IMR-90 (cell line): Measurements from ENCODE around the gene DMD. TPM values are rescaled to one million over a fixed set of nuclear protein-coding genes. Genes with fewer than 3 reads are reported as not detected.

Experiments
- ATAC-seq: fragments of 200-7000 bp; cut with Tn5 transposase; 2 replicates; pipeline ENCODE4 v1.9.1; 2020; ENCODE audit warnings: low read depth, mild to moderate bottlenecking, moderate library complexity
- BruUV-seq: library from RNA; stranded (reverse); fragments of 400-500 nt; replicated peaks from 2 replicates; lab custom pipeline; 2021; lab: Mats Ljungman, UMichigan
- CTCF ChIA-PET: fragments of 300-600 bp; formaldehyde crosslinking; extraction: SDS; loops from one replicate; lab custom pipeline; 2021; ENCODE audit warnings: antibody characterized with exemption; lab: Yijun Ruan, JAX
- POLR2A ChIA-PET: fragments of 300-600 bp; sonication (Branson Sonifier 250); formaldehyde crosslinking; loops from one replicate; lab custom pipeline; 2022; ENCODE audit warnings: antibody characterized with exemption; ENCODE audit not compliant: unreplicated experiment; lab: Charles Lee
- DNase-seq: peaks from one replicate; pipeline ENCODE4 v3.0.0; 2013
- H2AFZ ChIP-seq: replicated peaks from 2 replicates; pipeline ENCODE3; 2013; ENCODE audit warnings: low read length, mild to moderate bottlenecking; ENCODE audit not compliant: poor library complexity
- H2AK5ac ChIP-seq: 2 replicates; pipeline ENCODE4 v1.6.1; 2013; ENCODE audit warnings: low read depth, low read length, inconsistent platforms
- H2AK9ac ChIP-seq: replicated peaks from 2 replicates; pipeline ENCODE3; 2013; ENCODE audit warnings: mild to moderate bottlenecking, low read depth, low read length, moderate library complexity; ENCODE audit not compliant: poor library complexity
- H2BK120ac ChIP-seq: 2 replicates; pipeline ENCODE4 v1.6.1; 2013; ENCODE audit warnings: low read depth, low read length, inconsistent platforms
- H2BK15ac ChIP-seq: 3 replicates; pipeline ENCODE4 v1.6.1; 2013; ENCODE audit warnings: low read depth, low read length, inconsistent platforms
- H2BK20ac ChIP-seq: 2 replicates; pipeline ENCODE4 v1.6.1; 2013; ENCODE audit warnings: low read depth, mild to moderate bottlenecking, inconsistent platforms, low read length, moderate library complexity
- H2BK5ac ChIP-seq: 2 replicates; pipeline ENCODE4 v1.6.1; 2013; ENCODE audit warnings: mild to moderate bottlenecking, low read depth, low read length, inconsistent platforms; ENCODE audit not compliant: poor library complexity, severe bottlenecking
- H3K14ac ChIP-seq: replicated peaks from 2 replicates; pipeline ENCODE4 v1.6.1; 2013; ENCODE audit warnings: low read depth, low read length, inconsistent platforms
- H3K18ac ChIP-seq: 2 replicates; pipeline ENCODE4 v1.6.1; 2013; ENCODE audit warnings: low read depth, low read length, control low read depth
- H3K23ac ChIP-seq: 2 replicates; pipeline ENCODE4 v1.6.1; 2013; ENCODE audit warnings: low read depth, low read length, inconsistent platforms
- H3K27ac ChIP-seq: 2 replicates; pipeline ENCODE4 v1.5.1; 2013; ENCODE audit warnings: mild to moderate bottlenecking, control low read depth, low read length; ENCODE audit not compliant: insufficient read depth
- H3K27me3 ChIP-seq: 2 replicates; pipeline ENCODE4 v1.6.1; 2013; ENCODE audit warnings: low read length; ENCODE audit not compliant: control insufficient read depth, insufficient read depth
- H3K36me3 ChIP-seq: 2 replicates; pipeline ENCODE4 v1.6.1; 2013; ENCODE audit warnings: low read length, mixed read lengths; ENCODE audit not compliant: control insufficient read depth, insufficient read depth
- H3K4ac ChIP-seq: 2 replicates; pipeline ENCODE4 v1.6.1; 2013; ENCODE audit warnings: low read depth, low read length, inconsistent platforms
- H3K4me1 ChIP-seq: 2 replicates; pipeline ENCODE4 v1.6.1; 2013; ENCODE audit warnings: low read length, mixed read lengths; ENCODE audit not compliant: control insufficient read depth, insufficient read depth
- H3K4me2 ChIP-seq: 2 replicates; pipeline ENCODE4 v1.6.1; 2013; ENCODE audit warnings: low read depth, mild to moderate bottlenecking, control low read depth, low read length, moderate library complexity
- H3K4me3 ChIP-seq: 2 replicates; pipeline ENCODE4 v1.5.1; 2013; ENCODE audit warnings: low read depth, mild to moderate bottlenecking, control low read depth, low read length, moderate library complexity; ENCODE audit not compliant: insufficient read depth
- H3K56ac ChIP-seq: 2 replicates; pipeline ENCODE4 v1.6.1; 2013; ENCODE audit warnings: low read length, inconsistent platforms; ENCODE audit not compliant: insufficient read depth; ENCODE audit errors: extremely low read depth
- H3K79me1 ChIP-seq, 2 experiments: 2 replicates each; pipeline ENCODE4 v1.6.1; 2013; ENCODE audit warnings: low read length in 2 of 2, inconsistent platforms in 1 of 2, low read depth in 1 of 2
- H3K9ac ChIP-seq: 2 replicates; pipeline ENCODE4 v1.6.1; 2013; ENCODE audit warnings: low read depth, low read length, control low read depth
- H3K9me1 ChIP-seq: 2 replicates; pipeline ENCODE4 v1.6.1; 2013; ENCODE audit warnings: low read length, inconsistent platforms; ENCODE audit not compliant: insufficient read depth
- H3K9me3 ChIP-seq: 2 replicates; pipeline ENCODE4 v1.6.1; 2013; ENCODE audit warnings: low read length; ENCODE audit not compliant: control insufficient read depth, insufficient read depth
- H4K20me1 ChIP-seq: 2 replicates; pipeline ENCODE4 v1.6.1; 2013; ENCODE audit warnings: low read length, inconsistent platforms; ENCODE audit not compliant: insufficient read depth
- H4K5ac ChIP-seq: 2 replicates; pipeline ENCODE4 v1.6.1; 2013; ENCODE audit warnings: mild to moderate bottlenecking, low read depth, low read length, control low read depth
- H4K8ac ChIP-seq, 2 experiments: 2 replicates each; pipeline ENCODE4 v1.6.1; 2013; ENCODE audit warnings: low read depth in 2 of 2, low read length in 2 of 2, control low read depth in 1 of 2, inconsistent platforms in 1 of 2
- H4K91ac ChIP-seq: 2 replicates; pipeline ENCODE4 v1.6.1; 2013; ENCODE audit warnings: low read depth, low read length, inconsistent platforms; ENCODE audit not compliant: insufficient read depth
- BHLHE40 ChIP-seq: fragments of 150-350 bp; IDR thresholded peaks from 2 replicates; pipeline ENCODE4 v1.6.1; 2016; ENCODE audit warnings: mild to moderate bottlenecking, low read depth, low read length
- CEBPB ChIP-seq: IDR thresholded peaks from 2 replicates; pipeline ENCODE4 v1.6.1; 2012; ENCODE audit warnings: low read depth, low read length, improper control_type of control experiment
- CTCF ChIP-seq: conservative IDR thresholded peaks from 2 replicates; pipeline ENCODE4 v1.5.1; 2012; ENCODE audit warnings: mild to moderate bottlenecking, low read depth, low read length, improper control_type of control experiment
- ELK1 ChIP-seq: fragments of 150-350 bp; IDR thresholded peaks from 2 replicates; pipeline ENCODE4 v1.6.1; 2016; ENCODE audit warnings: low read depth, mild to moderate bottlenecking, low read length, moderate library complexity, borderline replicate concordance
- MAFK ChIP-seq: IDR thresholded peaks from 2 replicates; pipeline ENCODE4 v1.6.1; 2012; ENCODE audit warnings: low read depth, low read length, improper control_type of control experiment
- MAZ ChIP-seq: IDR thresholded peaks from 2 replicates; pipeline ENCODE4 v1.6.1; 2012; ENCODE audit warnings: low read depth, mild to moderate bottlenecking, low read length, improper control_type of control experiment, moderate library complexity, borderline replicate concordance
- MXI1 ChIP-seq: IDR thresholded peaks from 2 replicates; pipeline ENCODE4 v1.6.1; 2012; ENCODE audit warnings: low read depth, mild to moderate bottlenecking, low read length, moderate library complexity, borderline replicate concordance
- NFE2L2 ChIP-seq: fragments of 150-350 bp; IDR thresholded peaks from 2 replicates; pipeline ENCODE4 v1.6.1; 2016; ENCODE audit warnings: low read depth, mild to moderate bottlenecking, low read length
- POLR2A ChIP-seq: IDR thresholded peaks from 2 replicates; pipeline ENCODE4 v1.6.1; 2012; ENCODE audit warnings: mild to moderate bottlenecking, low read depth, low read length
- RAD21 ChIP-seq: IDR thresholded peaks from 2 replicates; pipeline ENCODE4 v1.6.1; 2012; ENCODE audit warnings: low read length, improper control_type of control experiment
- SMC3 ChIP-seq: fragments of 150-350 bp; IDR thresholded peaks from 2 replicates; pipeline ENCODE4 v1.6.1; 2016; ENCODE audit warnings: low read depth, mild to moderate bottlenecking, antibody characterized with exemption, low read length, moderate library complexity
- WGBS, 2 experiments: methylation state at CpG; one replicate each; pipeline versions ENCODE4 v1.1.5 to v1.1.7; 2013; ENCODE audit warnings: missing lambda C conversion rate in 2 of 2; ENCODE audit not compliant: insufficient read length in 1 of 2; ENCODE audit errors: extremely low coverage in 2 of 2; 5-methylcytosine and 5-hydroxymethylcytosine counted together
- dilution Hi-C: fragments of 300-500 bp; cut with HindIII; formaldehyde crosslinking; loops from one replicate; pipeline ENCODE4 v1.14.3; 2018; ENCODE audit warnings: low sequenced_read_pairs; ENCODE audit not compliant: unreplicated experiment
- in situ Hi-C: fragments of 300-500 bp; cut with MboI; formaldehyde crosslinking; loops from 3 replicates; pipeline ENCODE4 v1.14.3; 2019; ENCODE audit warnings: low sequenced_read_pairs, inconsistent platforms, mixed read lengths
- intact Hi-C: fragments of 100-400 bp; cut with micrococcal nuclease; formaldehyde crosslinking; loops from 2 replicates; pipeline ENCODE4 v1.10.0; 2022
- polyA plus RNA-seq, 3 experiments: library from polyadenylated mRNA; depleted of rRNA; stranded (reverse); fragments of >200 nt; gene quantifications; 2 replicates each; pipeline ENCODE4 v1.2.3, GENCODE V29; 2012; ENCODE audit warnings: low replicate concordance in 1 of 3
- total RNA-seq: library from RNA; depleted of rRNA; stranded (reverse); fragments of >200 nt; gene quantifications from 2 replicates; pipeline ENCODE4 v1.2.3, GENCODE V29; 2012
- TF ChIP-seq, protein P1 (sequence below): fragments of 150-350 bp; IDR thresholded peaks from 2 replicates; pipeline ENCODE4 v1.6.1; 2017; ENCODE audit warnings: mild to moderate bottlenecking, antibody characterized with exemption, low read length, low read depth

Gene DMD
- total and polyA plus RNA-seq, 2 of the 4 experiments (the other 2 are of a cell fraction), result 6.6 to 11.8 TPM

GRCh38 chrX:31540313-31540712 is 1671.0 kb downstream of the DMD start:
- POLR2A ChIA-PET, result no interaction called here
- no peak overlapping the region for H3K14ac ChIP-seq
- H2BK120ac ChIP-seq, result no peak overlapping the region
- H3K4ac ChIP-seq, result no peak overlapping the region
- H2BK5ac ChIP-seq, result no peak overlapping the region
- H2AK5ac ChIP-seq, result no peak overlapping the region
- no peak overlapping the region for H4K5ac ChIP-seq
- H4K8ac ChIP-seq, result no peak overlapping the region
- H4K20me1 ChIP-seq, result no peaks in the 10 kb centered on the region
- no peak for ATAC-seq
- in situ Hi-C loops (no loop called here), intact Hi-C loops (no loop called here), dilution Hi-C loops (no loop called here)
- H3K23ac ChIP-seq, result no peak overlapping the region
- no peak overlapping the region for H3K4me2 ChIP-seq
- WGBS, 2 experiments, result no CpG with 5 or more reads among the region's 2 CpGs
- no peak overlapping the region for H2AFZ ChIP-seq
- H3K27ac ChIP-seq, result no peak overlapping the region
- H2BK20ac ChIP-seq, result no peak overlapping the region
- no peaks in the 10 kb centered on the region for H3K36me3 ChIP-seq
- H3K27me3 ChIP-seq, result no peaks in the 10 kb centered on the region
- H3K9ac ChIP-seq, result no peak overlapping the region
- no peak overlapping the region for H2AK9ac ChIP-seq
- H3K4me1 ChIP-seq, result no peaks in the 10 kb centered on the region
- no TSS peak for BruUV-seq
- no peaks in the 10 kb centered on the region for H3K79me1 ChIP-seq
- CTCF ChIA-PET, result no interaction called here
- H3K9me1 ChIP-seq, result no peaks in the 10 kb centered on the region
- H3K9me3 ChIP-seq, result no peaks in the 10 kb centered on the region
- no peak overlapping the region for H3K18ac ChIP-seq
- H4K91ac ChIP-seq, result no peak overlapping the region
- no peak overlapping the region for H3K56ac ChIP-seq
- H2BK15ac ChIP-seq, result no peak overlapping the region
- H3K4me3 ChIP-seq, result no peak overlapping the region
- TF ChIP-seq MAZ, result no peak
- no peak for TF ChIP-seq MXI1
- TF ChIP-seq CEBPB, result no peak
- no peak for TF ChIP-seq SMC3
- TF ChIP-seq, protein P1, sequence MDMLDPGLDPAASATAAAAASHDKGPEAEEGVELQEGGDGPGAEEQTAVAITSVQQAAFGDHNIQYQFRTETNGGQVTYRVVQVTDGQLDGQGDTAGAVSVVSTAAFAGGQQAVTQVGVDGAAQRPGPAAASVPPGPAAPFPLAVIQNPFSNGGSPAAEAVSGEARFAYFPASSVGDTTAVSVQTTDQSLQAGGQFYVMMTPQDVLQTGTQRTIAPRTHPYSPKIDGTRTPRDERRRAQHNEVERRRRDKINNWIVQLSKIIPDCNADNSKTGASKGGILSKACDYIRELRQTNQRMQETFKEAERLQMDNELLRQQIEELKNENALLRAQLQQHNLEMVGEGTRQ, result no peak
- TF ChIP-seq BHLHE40, result no peak
- TF ChIP-seq POLR2A, result no peak
- no peak for TF ChIP-seq NFE2L2
- no peak for TF ChIP-seq CTCF
- no peak for TF ChIP-seq MAFK
- no peak for TF ChIP-seq ELK1
- TF ChIP-seq RAD21, result no peak
- no peak for DNase-seq
